ENCODE data around the gene METTL25B. TPM values are rescaled to one million over a fixed set of nuclear protein-coding genes. Genes with fewer than 3 reads are reported as not detected.

METTL25B gene
- total RNA-seq, 1 donor from 2014 or later: 13.0 TPM

- no peak for DNase-seq (ENCODE audit: low read depth)
- TF ChIP-seq CTCF (IDR thresholded peaks at IDR 0.05; ENCODE audit: insufficient read depth, low read length, poor library complexity, severe bottlenecking): no peak
- Histone ChIP-seq H3K36me3 (ENCODE audit: control insufficient read depth, insufficient read depth, low read length) (peaks cover 3% of the 10 kb centered on the region), H3K27me3 (ENCODE audit: control insufficient read depth, insufficient read depth, low read length) (no peaks in the 10 kb centered on the region), H3K4me3 (ENCODE audit: low read depth, low read length) (peak overlapping the region; percentile 50)
These were observed 18.1 kb downstream of the METTL25B start for GRCh38 chr1:156746406-156746727.

GRCh38 chr1:156746728-156747631 is 18.7 kb downstream of the METTL25B start:
- Histone ChIP-seq H3K27me3 (ENCODE audit: control insufficient read depth, insufficient read depth, low read length) (no peaks in the 10 kb centered on the region), H3K36me3 (ENCODE audit: control insufficient read depth, insufficient read depth, low read length) (peaks cover 3% of the 10 kb centered on the region), H3K4me3 (ENCODE audit: low read depth, low read length) (peak overlapping the region; percentile 96)
- DNase-seq (ENCODE audit: low read depth): no peak
- peak; percentile 29 for TF ChIP-seq CTCF (IDR thresholded peaks at IDR 0.05; ENCODE audit: insufficient read depth, low read length, poor library complexity, severe bottlenecking)

GRCh38 chr1:156747742-156748669 is 19.7 kb downstream of the METTL25B start:
- H3K4me3 ChIP-seq (ENCODE audit: low read depth, low read length): peak overlapping the region; percentile 96
- H3K27me3 ChIP-seq (ENCODE audit: control insufficient read depth, insufficient read depth, low read length): no peaks in the 10 kb centered on the region
- peaks cover 2% of the 10 kb centered on the region for H3K36me3 ChIP-seq (ENCODE audit: control insufficient read depth, insufficient read depth, low read length)
- DNase-seq (ENCODE audit: low read depth): no peak
- TF ChIP-seq CTCF (IDR thresholded peaks at IDR 0.05; ENCODE audit: insufficient read depth, low read length, poor library complexity, severe bottlenecking): no peak

- Histone ChIP-seq H3K4me3 (ENCODE audit: low read depth, low read length) (peak overlapping the region; percentile 96), H3K27me3 (ENCODE audit: control insufficient read depth, insufficient read depth, low read length) (no peaks in the 10 kb centered on the region), H3K36me3 (ENCODE audit: control insufficient read depth, insufficient read depth, low read length) (peaks cover 2% of the 10 kb centered on the region)
- DNase-seq (ENCODE audit: low read depth): no peak
- TF ChIP-seq CTCF (IDR thresholded peaks at IDR 0.05; ENCODE audit: insufficient read depth, low read length, poor library complexity, severe bottlenecking): no peak
These were observed 20.6 kb downstream of the METTL25B start for GRCh38 chr1:156748670-156749418.

GRCh38 chr1:156749419-156750118 is 21.3 kb downstream of the METTL25B start:
- no peak for TF ChIP-seq CTCF (IDR thresholded peaks at IDR 0.05; ENCODE audit: insufficient read depth, low read length, poor library complexity, severe bottlenecking)
- DNase-seq (ENCODE audit: low read depth): no peak
- peak overlapping the region; percentile 96 for H3K4me3 ChIP-seq (ENCODE audit: low read depth, low read length)
- no peaks in the 10 kb centered on the region for H3K27me3 ChIP-seq (ENCODE audit: control insufficient read depth, insufficient read depth, low read length)
- no peaks in the 10 kb centered on the region for H3K36me3 ChIP-seq (ENCODE audit: control insufficient read depth, insufficient read depth, low read length)
